IPS DF 6.9 (cell line): Measurements from ENCODE around the gene NR5A1.

Source experiments
- DNase-seq: peaks from one replicate; pipeline ENCODE4 v3.0.0-alpha.2; 2013; ENCODE audit warnings: low read depth, low spot score
- H3K27ac ChIP-seq: one replicate; pipeline ENCODE4 v1.5.1; 2013; ENCODE audit warnings: low read length, control low read depth
- H3K27me3 ChIP-seq: 2 replicates; pipeline ENCODE4 v1.6.1; 2013; ENCODE audit warnings: mild to moderate bottlenecking, low read length; ENCODE audit not compliant: control insufficient read depth, insufficient read depth
- H3K36me3 ChIP-seq: 2 replicates; pipeline ENCODE4 v1.6.1; 2013; ENCODE audit warnings: low read length; ENCODE audit not compliant: control insufficient read depth, insufficient read depth
- H3K4me1 ChIP-seq: 2 replicates; pipeline ENCODE4 v1.6.1; 2013; ENCODE audit warnings: low read length; ENCODE audit not compliant: control insufficient read depth, insufficient read depth
- H3K4me3 ChIP-seq: 2 replicates; pipeline ENCODE4 v1.5.1; 2013; ENCODE audit warnings: mild to moderate bottlenecking, low read length
- H3K9me3 ChIP-seq: 2 replicates; pipeline ENCODE4 v1.6.1; 2013; ENCODE audit warnings: low read length, inconsistent platforms; ENCODE audit not compliant: control insufficient read depth, insufficient read depth
- WGBS: extraction: QIAGEN DNeasy Blood & Tissue Kit; methylation state at CpG from one replicate; pipeline ENCODE4 v1.1.7; 2013; ENCODE audit warnings: mixed read lengths, missing lambda C conversion rate; ENCODE audit not compliant: insufficient read length, insufficient coverage; 5-methylcytosine and 5-hydroxymethylcytosine counted together

Gene NR5A1

DNA sequence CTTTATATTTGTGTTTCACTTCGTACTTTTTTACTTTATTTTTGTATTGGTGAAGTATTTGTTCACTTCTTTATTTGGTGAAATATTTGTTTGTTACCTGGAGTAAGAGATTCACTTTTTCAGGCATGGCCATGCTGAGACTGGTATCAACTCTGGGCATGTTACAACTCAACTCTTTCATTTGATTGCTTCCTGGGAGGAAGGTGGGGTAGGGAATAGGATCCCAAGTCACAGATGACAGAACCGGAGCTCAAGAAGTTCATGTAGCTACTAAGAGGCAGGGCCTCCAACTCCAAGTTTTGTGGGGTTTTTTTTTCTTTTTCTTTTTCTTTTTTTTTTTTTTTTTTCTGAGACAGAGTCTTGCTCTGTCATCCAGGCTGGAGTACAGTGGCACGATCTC lies 63.0 kb downstream of the NR5A1 start:
- DNase-seq = no peak
- no peaks in the 10 kb centered on the region for H3K27me3 ChIP-seq
- WGBS = no CpG with 5 or more reads among the region's 3 CpGs
- H3K9me3 ChIP-seq = no peaks in the 10 kb centered on the region
- H3K36me3 ChIP-seq = no peaks in the 10 kb centered on the region
- H3K27ac ChIP-seq = no peak overlapping the region
- no peak overlapping the region for H3K4me3 ChIP-seq
- H3K4me1 ChIP-seq = peaks cover 1% of the 10 kb centered on the region; the same call in 1 of the 2 replicates

DNA sequence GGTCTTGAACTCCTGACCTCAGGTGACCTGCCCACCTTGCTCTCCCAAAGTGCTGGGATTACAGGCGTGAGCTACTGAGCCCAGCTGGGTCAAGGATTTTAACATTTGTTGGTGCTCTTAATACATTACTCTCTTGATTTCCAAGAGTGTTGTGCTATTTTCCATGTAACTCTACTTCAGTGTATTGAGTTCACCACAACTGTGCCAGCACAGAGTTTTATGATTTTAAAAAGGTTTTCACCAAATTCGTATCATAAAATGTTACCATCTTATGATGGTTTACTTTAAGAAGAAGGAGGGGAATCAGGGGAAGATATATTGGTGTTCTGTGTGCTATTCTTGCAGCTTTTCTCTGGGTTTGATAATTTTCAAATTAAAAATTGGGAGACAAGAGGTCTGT lies 63.6 kb downstream of the NR5A1 start:
- no peak for DNase-seq
- H3K27ac ChIP-seq = no peak overlapping the region
- WGBS = no CpG with 5 or more reads among the region's 2 CpGs
- no peaks in the 10 kb centered on the region for H3K27me3 ChIP-seq
- H3K4me3 ChIP-seq = no peak overlapping the region
- H3K9me3 ChIP-seq = no peaks in the 10 kb centered on the region
- H3K36me3 ChIP-seq = no peaks in the 10 kb centered on the region
- H3K4me1 ChIP-seq = peaks cover 1% of the 10 kb centered on the region; the same call in 1 of the 2 replicates

DNA sequence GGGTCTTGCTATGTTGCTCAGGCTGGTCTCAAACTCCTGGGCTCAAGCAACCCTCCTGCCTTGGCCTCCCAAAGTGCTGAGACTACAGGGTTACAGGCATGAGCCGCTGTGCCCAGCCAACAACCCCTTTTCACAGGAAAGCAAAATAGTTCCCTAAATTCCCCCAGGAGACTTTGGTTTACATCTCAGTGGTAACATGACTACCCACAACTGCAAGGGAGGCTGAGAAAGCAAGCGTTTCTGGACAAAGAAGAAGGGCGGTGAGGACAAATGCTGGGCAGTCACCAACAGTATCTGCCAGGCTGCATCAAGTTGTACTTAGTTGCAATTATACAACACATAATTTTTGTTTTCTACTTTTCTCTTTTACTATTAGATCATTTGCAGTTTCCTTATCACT lies 64.4 kb downstream of the NR5A1 start:
- H3K4me1 ChIP-seq = peaks cover 1% of the 10 kb centered on the region; the same call in 1 of the 2 replicates
- no peak overlapping the region for H3K27ac ChIP-seq
- no peaks in the 10 kb centered on the region for H3K36me3 ChIP-seq
- H3K9me3 ChIP-seq = no peaks in the 10 kb centered on the region
- DNase-seq = no peak
- no CpG with 5 or more reads among the region's 3 CpGs for WGBS
- no peak overlapping the region for H3K4me3 ChIP-seq
- no peaks in the 10 kb centered on the region for H3K27me3 ChIP-seq

DNA sequence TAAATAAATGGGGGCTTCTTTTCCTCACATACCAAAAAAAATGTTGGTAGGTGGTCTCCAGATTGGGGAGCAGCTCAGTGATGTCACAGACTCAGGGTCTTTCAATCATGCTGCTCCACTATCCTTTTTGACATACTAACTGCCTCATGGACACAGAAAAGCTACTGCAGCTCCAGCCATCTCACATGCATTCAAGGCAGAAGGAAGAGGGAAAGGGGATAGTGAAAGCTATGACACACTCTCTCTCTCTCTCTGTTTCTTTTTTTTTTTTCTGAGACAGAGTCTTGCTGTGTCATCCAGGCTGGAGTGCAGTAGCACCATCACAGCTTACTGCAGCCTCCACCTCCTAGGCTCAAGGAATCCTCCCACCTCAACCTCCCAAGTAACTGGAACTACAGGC lies 64.8 kb downstream of the NR5A1 start:
- no peak for DNase-seq
- peaks cover 1% of the 10 kb centered on the region; the same call in 1 of the 2 replicates for H3K4me1 ChIP-seq
- H3K27ac ChIP-seq = no peak overlapping the region
- no peaks in the 10 kb centered on the region for H3K27me3 ChIP-seq
- no peaks in the 10 kb centered on the region for H3K36me3 ChIP-seq
- H3K4me3 ChIP-seq = no peak overlapping the region
- H3K9me3 ChIP-seq = no peaks in the 10 kb centered on the region

DNA sequence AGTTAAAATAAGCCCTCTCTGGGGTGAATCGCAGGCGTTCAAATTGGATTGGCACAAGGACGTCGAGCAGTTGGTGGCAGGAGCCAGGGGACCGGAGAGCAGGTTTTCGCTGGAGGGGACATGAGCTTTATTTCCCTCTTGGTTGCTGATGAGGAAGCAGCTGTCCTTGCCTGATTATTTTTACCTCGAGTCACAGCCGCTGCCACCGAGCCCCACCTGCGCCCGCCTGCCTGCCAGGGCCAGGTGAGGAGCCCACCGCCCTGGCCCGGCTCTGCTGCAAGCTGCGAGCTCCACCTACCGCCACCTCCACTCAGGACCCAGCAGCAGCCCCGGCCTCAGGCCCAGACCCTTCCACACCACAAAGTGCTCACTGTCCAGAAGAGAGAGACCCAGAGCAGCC lies 65.9 kb downstream of the NR5A1 start:
- H3K9me3 ChIP-seq = no peaks in the 10 kb centered on the region
- no peaks in the 10 kb centered on the region for H3K36me3 ChIP-seq
- H3K4me1 ChIP-seq = no peaks in the 10 kb centered on the region
- no peak for DNase-seq
- no CpG with 5 or more reads among the region's 16 CpGs for WGBS
- H3K27ac ChIP-seq = no peak overlapping the region
- no peak overlapping the region for H3K4me3 ChIP-seq
- H3K27me3 ChIP-seq = no peaks in the 10 kb centered on the region

DNA sequence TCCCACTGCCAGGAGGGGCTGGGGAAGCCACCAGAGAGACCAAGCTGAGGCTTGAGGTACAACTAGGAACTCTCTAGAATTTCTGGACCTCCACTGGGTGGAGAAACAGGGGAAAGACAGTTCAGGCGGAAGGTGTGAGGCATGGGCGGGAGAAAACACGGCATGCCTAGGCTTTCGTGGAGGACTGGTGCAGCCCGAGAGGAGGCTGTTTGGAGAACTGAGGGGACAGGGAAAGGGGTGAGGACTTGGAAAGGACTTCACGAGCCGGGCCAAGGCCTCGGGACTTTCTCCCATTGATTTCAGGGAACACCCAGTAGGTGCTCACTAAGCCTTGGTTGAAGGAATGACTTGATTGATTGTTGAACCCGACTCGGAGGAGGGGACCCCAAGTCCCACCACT lies 66.4 kb downstream of the NR5A1 start:
- Histone ChIP-seq H3K27ac (no peak overlapping the region), H3K9me3 (no peaks in the 10 kb centered on the region), H3K27me3 (no peaks in the 10 kb centered on the region), H3K4me1 (no peaks in the 10 kb centered on the region), H3K4me3 (no peak overlapping the region), H3K36me3 (no peaks in the 10 kb centered on the region)
- WGBS = no CpG with 5 or more reads among the region's 10 CpGs
- DNase-seq = no peak

DNA sequence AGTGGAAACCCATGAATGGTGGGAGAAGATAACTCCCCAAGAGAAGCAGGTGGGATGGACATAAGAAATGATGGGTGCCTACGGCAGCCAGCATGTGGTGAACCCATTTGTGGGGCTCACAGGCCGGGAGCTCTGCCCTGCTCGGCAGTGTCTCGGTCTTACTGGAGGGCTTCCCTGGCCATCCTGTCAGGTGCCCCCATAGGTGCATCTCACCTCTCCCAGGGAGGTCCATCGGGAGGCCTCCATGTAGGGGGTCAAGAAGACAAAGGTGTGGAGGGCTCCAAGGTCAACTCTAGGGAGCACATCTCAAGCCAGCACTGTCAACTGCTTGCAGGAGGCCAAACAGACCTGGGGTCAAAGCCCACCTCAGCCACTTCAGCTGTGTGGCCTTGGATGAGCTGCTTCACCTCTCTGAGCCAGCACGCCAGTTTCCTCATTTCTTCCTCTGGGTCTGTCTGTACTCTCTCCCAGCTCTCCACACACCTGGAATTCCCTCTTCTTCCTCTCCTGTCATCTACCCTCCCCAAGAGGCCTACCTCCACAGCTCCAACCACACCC lies 67.4 kb downstream of the NR5A1 start:
- DNase-seq = no peak
- Histone ChIP-seq H3K4me3 (no peak overlapping the region), H3K4me1 (no peaks in the 10 kb centered on the region), H3K36me3 (no peaks in the 10 kb centered on the region), H3K9me3 (no peaks in the 10 kb centered on the region), H3K27ac (no peak overlapping the region), H3K27me3 (no peaks in the 10 kb centered on the region)
- WGBS = no CpG with 5 or more reads among the region's 6 CpGs

DNA sequence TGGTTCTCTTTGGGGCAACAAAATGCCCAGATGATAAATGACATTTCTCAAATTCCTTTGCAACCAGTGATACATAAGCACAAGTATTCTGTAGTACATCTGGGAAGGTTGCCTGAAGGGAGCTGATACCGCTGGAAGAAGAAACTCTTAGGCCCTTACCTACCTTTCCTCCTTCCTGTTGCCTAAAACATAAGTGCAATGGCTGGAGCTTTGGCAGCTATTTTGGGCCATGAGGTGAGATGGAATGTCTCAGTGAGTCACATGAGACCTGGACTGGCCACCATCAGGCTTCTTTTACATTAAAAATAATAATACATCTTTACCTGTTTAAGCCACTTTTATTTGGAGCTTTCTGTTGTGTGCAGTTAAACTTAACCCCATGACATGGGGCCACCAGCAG lies 68.1 kb downstream of the NR5A1 start:
- Histone ChIP-seq H3K36me3 (no peaks in the 10 kb centered on the region), H3K4me1 (no peaks in the 10 kb centered on the region), H3K9me3 (no peaks in the 10 kb centered on the region), H3K4me3 (no peak overlapping the region), H3K27me3 (no peaks in the 10 kb centered on the region), H3K27ac (no peak overlapping the region)
- no CpG with 5 or more reads among the region's 1 CpG for WGBS
- no peak for DNase-seq

DNA sequence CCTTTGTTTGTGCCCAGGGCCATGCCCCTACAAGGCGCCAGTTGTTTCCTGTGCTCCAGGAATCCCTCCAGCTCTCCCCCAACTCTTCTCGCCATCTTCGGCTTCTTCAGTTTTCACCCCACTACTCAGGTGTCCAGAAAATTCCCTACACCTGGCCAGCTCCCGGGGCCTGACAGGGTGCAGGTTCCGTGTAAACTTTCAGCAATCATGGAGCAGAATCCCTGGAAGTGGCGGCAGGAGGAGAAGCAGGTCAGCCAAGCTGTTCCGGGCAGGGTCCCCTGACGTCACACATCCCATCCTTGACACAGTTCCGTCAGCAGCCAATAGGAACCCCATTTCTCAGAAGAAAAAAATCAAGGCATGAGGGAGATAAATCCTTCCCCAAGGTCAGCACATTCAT lies 69.1 kb downstream of the NR5A1 start:
- H3K27ac ChIP-seq = no peak overlapping the region
- no peaks in the 10 kb centered on the region for H3K9me3 ChIP-seq
- WGBS = no CpG with 5 or more reads among the region's 9 CpGs
- H3K36me3 ChIP-seq = no peaks in the 10 kb centered on the region
- no peak overlapping the region for H3K4me3 ChIP-seq
- no peak for DNase-seq
- H3K27me3 ChIP-seq = no peaks in the 10 kb centered on the region
- no peaks in the 10 kb centered on the region for H3K4me1 ChIP-seq

DNA sequence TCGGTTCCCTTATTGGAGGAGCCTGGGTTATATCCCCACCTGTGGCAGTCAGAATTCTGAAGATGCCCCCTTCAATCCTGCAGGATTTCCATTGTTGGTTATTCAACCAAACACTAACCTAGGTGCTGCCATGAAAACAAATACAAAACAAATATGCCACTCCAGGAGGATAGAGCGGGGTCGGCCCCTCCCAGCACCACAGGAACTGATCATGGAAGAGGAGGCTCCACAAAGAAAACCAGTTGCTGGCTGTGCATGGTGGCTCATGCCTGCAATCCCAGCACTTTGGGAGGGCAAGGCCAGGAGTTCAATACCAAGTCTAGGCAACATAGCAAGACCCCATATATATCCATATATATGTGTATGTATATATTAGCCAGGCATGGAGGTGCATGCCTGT lies 70.1 kb downstream of the NR5A1 start:
- no peak for DNase-seq
- Histone ChIP-seq H3K4me3 (no peak overlapping the region), H3K4me1 (no peaks in the 10 kb centered on the region), H3K27me3 (no peaks in the 10 kb centered on the region), H3K36me3 (no peaks in the 10 kb centered on the region), H3K27ac (no peak overlapping the region), H3K9me3 (no peaks in the 10 kb centered on the region)
- WGBS = no CpG with 5 or more reads among the region's 3 CpGs

DNA sequence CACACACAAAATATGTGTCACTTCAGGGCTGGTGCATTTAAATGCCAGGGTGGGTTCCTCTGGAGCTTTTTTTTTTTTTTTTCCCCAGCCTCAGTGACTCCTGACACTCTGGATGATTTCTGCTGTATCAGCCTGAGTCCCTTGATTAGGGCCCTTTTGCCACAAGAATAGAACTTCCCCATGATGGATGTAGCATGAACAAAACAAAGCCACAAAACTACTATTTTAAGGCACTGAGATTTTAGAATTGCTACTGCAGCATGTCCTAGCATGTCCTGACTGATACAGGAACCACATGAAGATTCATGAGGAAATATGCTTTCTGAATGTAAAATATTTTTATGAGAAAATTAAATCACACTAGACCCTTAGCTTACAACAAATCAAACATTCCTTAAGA lies 70.9 kb downstream of the NR5A1 start:
- Histone ChIP-seq H3K9me3 (no peaks in the 10 kb centered on the region), H3K27me3 (no peaks in the 10 kb centered on the region), H3K4me3 (no peak overlapping the region), H3K36me3 (no peaks in the 10 kb centered on the region), H3K27ac (no peak overlapping the region), H3K4me1 (no peaks in the 10 kb centered on the region)
- DNase-seq = no peak
